ENCODE data around the gene SCNN1G.

DNA sequence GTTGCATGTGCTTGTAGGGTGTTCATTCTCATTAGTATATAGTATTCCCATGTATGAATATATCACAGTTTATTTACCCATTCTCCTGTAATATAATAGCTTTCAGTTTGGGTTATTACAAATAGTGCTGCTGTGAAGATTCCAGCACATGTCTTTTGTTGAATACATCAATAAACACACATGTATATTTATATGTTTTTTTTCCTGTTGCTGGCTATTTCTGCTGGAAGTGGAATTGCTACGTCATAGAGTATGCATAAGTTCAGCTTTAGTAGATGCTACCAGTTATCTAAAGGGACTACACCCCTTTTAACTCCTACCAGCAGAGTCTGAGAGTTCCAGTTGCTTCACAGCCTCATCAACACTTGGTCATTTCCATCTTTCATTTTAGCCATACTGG is 67.3 kb downstream of the SCNN1G start:
- TF ChIP-seq CEBPB (IDR thresholded peaks at IDR 0.05) (no peak), REST (IDR thresholded peaks at IDR 0.05; ENCODE audit: low read depth) (no peak), TAF1 (IDR thresholded peaks at IDR 0.05; ENCODE audit: low read depth) (no peak), FOXM1 (IDR thresholded peaks at IDR 0.05; ENCODE audit: borderline replicate concordance, low read depth) (no peak), TEAD4 (IDR thresholded peaks at IDR 0.05) (no peak), YY1 (IDR thresholded peaks at IDR 0.05; ENCODE audit: low read depth) (no peak), RAD21 (IDR thresholded peaks at IDR 0.05; ENCODE audit: low read depth) (no peak), EP300 (IDR thresholded peaks at IDR 0.05; ENCODE audit: borderline replicate concordance) (no peak), USF1 (IDR thresholded peaks at IDR 0.05) (no peak), TCF12 (IDR thresholded peaks at IDR 0.05; ENCODE audit: low read depth) (no peak), EGR1 (IDR thresholded peaks at IDR 0.05) (no peak)
- TF ChIP-seq, protein P1, sequence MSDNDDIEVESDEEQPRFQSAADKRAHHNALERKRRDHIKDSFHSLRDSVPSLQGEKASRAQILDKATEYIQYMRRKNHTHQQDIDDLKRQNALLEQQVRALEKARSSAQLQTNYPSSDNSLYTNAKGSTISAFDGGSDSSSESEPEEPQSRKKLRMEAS (IDR thresholded peaks at IDR 0.05) = no peak

All from Ishikawa (cell line).